ENCODE measurements around the gene PKN3.

The PKN3 gene

DNA sequence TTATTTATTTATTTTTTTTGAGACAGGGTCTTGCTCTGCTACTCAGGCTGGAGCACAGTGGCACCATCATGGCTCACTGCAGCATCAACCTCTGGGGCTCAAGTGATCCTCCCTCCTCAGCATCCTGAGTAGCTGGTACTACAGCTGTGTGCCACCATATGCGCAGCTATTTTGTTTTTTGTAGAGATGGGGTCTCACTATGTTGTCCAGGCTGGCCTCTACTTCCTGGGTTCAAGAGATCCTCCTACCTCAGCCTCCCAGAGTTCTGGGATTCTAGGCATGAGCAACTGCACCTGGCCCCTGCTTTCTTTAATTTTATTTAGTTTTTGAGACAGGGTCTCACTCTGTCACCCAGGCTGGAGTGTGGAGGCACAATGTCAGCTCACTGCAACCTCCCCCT, 41.1 kb downstream of the PKN3 start:
- no peaks in the 10 kb centered on the region for H3K36me3 ChIP-seq (replicated peaks; ENCODE audit: insufficient read depth, low read length)
- H3K4me3 ChIP-seq (ENCODE audit: low read length) = no peak overlapping the region
- H3K27ac ChIP-seq (ENCODE audit: low read length) = no peak overlapping the region
- no peaks in the 10 kb centered on the region for H3F3A ChIP-seq (ENCODE audit: insufficient read depth, low read length)
- H4K20me1 ChIP-seq (ENCODE audit: insufficient read depth, low read length) = no peaks in the 10 kb centered on the region
- no peaks in the 10 kb centered on the region for H3K9me3 ChIP-seq (replicated peaks; ENCODE audit: insufficient read depth, low read length)
- H3K4me1 ChIP-seq (ENCODE audit: low read length) = no peaks in the 10 kb centered on the region
- H3K79me2 ChIP-seq (ENCODE audit: low read length) = no peaks in the 10 kb centered on the region
- no peak overlapping the region for H2AFZ ChIP-seq (ENCODE audit: low read length)
- H3K4me2 ChIP-seq (ENCODE audit: low read depth, low read length) = no peak overlapping the region
- no peaks in the 10 kb centered on the region for H3K9me2 ChIP-seq (replicated peaks; ENCODE audit: insufficient read depth, low read length)
- TF ChIP-seq EZH2phosphoT487 (IDR thresholded peaks at IDR 0.05; ENCODE audit: low read length) = no peak
- TF ChIP-seq, protein P1, sequence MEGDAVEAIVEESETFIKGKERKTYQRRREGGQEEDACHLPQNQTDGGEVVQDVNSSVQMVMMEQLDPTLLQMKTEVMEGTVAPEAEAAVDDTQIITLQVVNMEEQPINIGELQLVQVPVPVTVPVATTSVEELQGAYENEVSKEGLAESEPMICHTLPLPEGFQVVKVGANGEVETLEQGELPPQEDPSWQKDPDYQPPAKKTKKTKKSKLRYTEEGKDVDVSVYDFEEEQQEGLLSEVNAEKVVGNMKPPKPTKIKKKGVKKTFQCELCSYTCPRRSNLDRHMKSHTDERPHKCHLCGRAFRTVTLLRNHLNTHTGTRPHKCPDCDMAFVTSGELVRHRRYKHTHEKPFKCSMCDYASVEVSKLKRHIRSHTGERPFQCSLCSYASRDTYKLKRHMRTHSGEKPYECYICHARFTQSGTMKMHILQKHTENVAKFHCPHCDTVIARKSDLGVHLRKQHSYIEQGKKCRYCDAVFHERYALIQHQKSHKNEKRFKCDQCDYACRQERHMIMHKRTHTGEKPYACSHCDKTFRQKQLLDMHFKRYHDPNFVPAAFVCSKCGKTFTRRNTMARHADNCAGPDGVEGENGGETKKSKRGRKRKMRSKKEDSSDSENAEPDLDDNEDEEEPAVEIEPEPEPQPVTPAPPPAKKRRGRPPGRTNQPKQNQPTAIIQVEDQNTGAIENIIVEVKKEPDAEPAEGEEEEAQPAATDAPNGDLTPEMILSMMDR (IDR thresholded peaks at IDR 0.05; ENCODE audit: low read length) = no peak
- no peak for TF ChIP-seq EZH2 (optimal IDR thresholded peaks at IDR 0.05; ENCODE audit: low read depth, low read length)
- H3K9ac ChIP-seq (ENCODE audit: low read length) = no peak overlapping the region
- H3K27me3 ChIP-seq (replicated peaks; ENCODE audit: insufficient read depth, low read length) = no peaks in the 10 kb centered on the region
- DNase-seq = no peak

DNA sequence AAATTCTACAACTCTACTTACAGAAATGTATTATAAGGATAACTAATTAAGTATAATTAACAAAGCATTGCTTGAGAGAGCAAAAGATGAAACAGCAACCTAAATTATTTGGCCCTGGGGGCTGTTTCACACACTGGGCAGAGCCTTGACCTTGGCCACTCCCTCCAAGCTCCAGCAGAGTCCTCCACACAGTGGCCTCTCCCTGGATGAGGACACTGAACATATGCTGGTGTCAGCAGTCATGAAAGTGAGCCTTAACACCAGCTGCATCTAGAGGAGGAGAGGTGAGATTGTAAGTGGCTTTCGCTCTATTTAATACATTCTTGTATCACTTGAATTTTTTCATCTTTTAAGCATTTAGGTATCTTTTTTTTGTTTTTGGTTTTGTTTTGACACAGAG, 44.9 kb downstream of the PKN3 start:
- Histone ChIP-seq H3K9me2 (replicated peaks; ENCODE audit: insufficient read depth, low read length) (no peaks in the 10 kb centered on the region), H3K4me2 (ENCODE audit: low read depth, low read length) (no peak overlapping the region), H3K9me3 (replicated peaks; ENCODE audit: insufficient read depth, low read length) (no peaks in the 10 kb centered on the region), H3F3A (ENCODE audit: insufficient read depth, low read length) (no peaks in the 10 kb centered on the region), H3K4me1 (ENCODE audit: low read length) (no peaks in the 10 kb centered on the region), H3K4me3 (ENCODE audit: low read length) (no peak overlapping the region), H4K20me1 (ENCODE audit: insufficient read depth, low read length) (no peaks in the 10 kb centered on the region), H2AFZ (ENCODE audit: low read length) (no peak overlapping the region), H3K36me3 (replicated peaks; ENCODE audit: insufficient read depth, low read length) (no peaks in the 10 kb centered on the region), H3K9ac (ENCODE audit: low read length) (no peak overlapping the region), H3K79me2 (ENCODE audit: low read length) (no peaks in the 10 kb centered on the region), H3K27me3 (replicated peaks; ENCODE audit: insufficient read depth, low read length) (no peaks in the 10 kb centered on the region), H3K27ac (ENCODE audit: low read length) (no peak overlapping the region)
- DNase-seq = no peak
- TF ChIP-seq, protein P1 (IDR thresholded peaks at IDR 0.05; ENCODE audit: low read length) = no peak
- no peak for TF ChIP-seq EZH2 (optimal IDR thresholded peaks at IDR 0.05; ENCODE audit: low read depth, low read length)
- TF ChIP-seq EZH2phosphoT487 (IDR thresholded peaks at IDR 0.05; ENCODE audit: low read length) = no peak

DNA sequence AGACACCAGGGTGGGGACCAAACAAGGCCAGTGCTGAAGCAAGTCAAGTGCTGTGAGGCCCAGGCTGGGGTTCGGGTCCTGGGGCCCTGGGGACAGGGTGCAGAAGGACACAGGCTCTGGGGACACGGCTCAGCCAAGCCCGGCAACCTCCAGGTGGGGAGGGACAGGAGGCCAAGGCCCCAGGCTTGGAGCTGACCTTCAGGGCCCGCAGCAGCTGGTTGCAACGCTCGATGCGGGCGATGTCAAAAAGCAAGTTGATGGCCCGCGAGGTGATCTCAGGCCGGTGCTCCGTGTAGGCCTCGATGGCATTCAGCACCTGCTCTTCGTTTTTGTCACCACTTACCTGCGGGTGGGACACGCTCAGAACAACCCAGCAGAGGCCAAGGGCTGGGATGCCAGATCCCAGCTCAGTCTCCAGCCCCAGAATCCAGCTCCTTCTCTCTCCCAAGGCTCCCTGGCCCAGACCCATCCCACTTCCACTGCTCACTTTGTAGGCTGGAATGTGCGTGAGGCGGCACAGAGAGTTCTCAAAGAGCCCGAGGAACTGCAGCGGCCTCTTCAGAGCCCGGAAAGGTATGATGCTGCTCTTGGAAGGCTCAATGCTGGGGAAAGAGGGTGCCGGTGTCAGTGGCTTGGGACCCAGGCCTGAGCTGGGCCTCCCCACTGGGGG, 48.8 kb downstream of the PKN3 start:
- Histone ChIP-seq H3K9ac (ENCODE audit: low read length) (no peak overlapping the region), H3K9me2 (replicated peaks; ENCODE audit: insufficient read depth, low read length) (no peaks in the 10 kb centered on the region), H3K4me1 (ENCODE audit: low read length) (no peaks in the 10 kb centered on the region), H3K4me3 (ENCODE audit: low read length) (no peak overlapping the region), H3F3A (ENCODE audit: insufficient read depth, low read length) (no peaks in the 10 kb centered on the region), H3K79me2 (ENCODE audit: low read length) (no peaks in the 10 kb centered on the region), H4K20me1 (ENCODE audit: insufficient read depth, low read length) (no peaks in the 10 kb centered on the region), H2AFZ (ENCODE audit: low read length) (no peak overlapping the region), H3K9me3 (replicated peaks; ENCODE audit: insufficient read depth, low read length) (no peaks in the 10 kb centered on the region), H3K27me3 (replicated peaks; ENCODE audit: insufficient read depth, low read length) (no peaks in the 10 kb centered on the region), H3K27ac (ENCODE audit: low read length) (no peak overlapping the region), H3K36me3 (replicated peaks; ENCODE audit: insufficient read depth, low read length) (no peaks in the 10 kb centered on the region), H3K4me2 (ENCODE audit: low read depth, low read length) (no peak overlapping the region)
- TF ChIP-seq EZH2 (optimal IDR thresholded peaks at IDR 0.05; ENCODE audit: low read depth, low read length) = no peak
- TF ChIP-seq, protein P1 (IDR thresholded peaks at IDR 0.05; ENCODE audit: low read length) = no peak
- no peak for TF ChIP-seq EZH2phosphoT487 (IDR thresholded peaks at IDR 0.05; ENCODE audit: low read length)
- no peak for DNase-seq

Data from MM.1S (cell line).